ENCODE results near the gene PRKN.

- TF ChIP-seq CTCF (IDR thresholded peaks at IDR 0.05) = no peak
- TF ChIP-seq ZFX (IDR thresholded peaks at IDR 0.05; ENCODE audit: borderline replicate concordance) = no peak
Measured at GRCh38 chr6:162640756-162641155, 86.8 kb downstream of the PRKN start.

All from 22Rv1 (cell line).